ENCODE measurements around the gene CNKSR3.

DNA sequence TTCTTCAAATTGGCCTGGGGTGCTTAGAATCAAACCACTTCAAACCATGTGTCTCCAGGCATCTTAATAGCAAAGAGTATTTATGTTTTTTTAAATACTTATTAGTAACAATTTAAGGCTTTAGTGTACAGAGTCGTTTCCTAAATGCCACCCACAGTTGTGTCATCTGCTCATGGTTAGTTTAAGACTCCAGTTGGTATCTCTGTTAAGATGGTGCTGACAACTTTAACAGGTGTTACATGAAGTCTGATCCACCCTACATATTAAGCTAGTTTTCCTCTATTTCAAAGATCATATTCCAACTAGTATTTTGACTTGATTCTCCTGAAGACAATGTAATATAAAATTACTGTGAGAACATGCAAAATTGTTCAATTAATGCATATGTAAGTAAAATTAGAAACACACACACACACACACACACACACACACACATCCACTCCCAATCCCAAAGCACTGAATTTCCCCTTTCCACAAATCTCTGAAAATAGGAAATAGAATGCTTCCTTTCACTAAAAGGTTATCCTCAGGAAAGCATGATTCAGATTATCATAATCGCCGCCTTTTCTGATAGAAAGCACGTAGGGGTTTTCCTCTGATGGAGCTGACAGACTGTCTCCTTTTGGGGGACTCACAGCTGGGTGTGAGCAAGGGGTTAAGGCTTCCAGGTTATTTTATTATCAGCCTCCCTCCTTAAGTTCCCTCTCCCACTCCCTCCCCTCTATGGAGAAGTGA, 10.5 kb downstream of the CNKSR3 start:
- TF ChIP-seq, protein P1, sequence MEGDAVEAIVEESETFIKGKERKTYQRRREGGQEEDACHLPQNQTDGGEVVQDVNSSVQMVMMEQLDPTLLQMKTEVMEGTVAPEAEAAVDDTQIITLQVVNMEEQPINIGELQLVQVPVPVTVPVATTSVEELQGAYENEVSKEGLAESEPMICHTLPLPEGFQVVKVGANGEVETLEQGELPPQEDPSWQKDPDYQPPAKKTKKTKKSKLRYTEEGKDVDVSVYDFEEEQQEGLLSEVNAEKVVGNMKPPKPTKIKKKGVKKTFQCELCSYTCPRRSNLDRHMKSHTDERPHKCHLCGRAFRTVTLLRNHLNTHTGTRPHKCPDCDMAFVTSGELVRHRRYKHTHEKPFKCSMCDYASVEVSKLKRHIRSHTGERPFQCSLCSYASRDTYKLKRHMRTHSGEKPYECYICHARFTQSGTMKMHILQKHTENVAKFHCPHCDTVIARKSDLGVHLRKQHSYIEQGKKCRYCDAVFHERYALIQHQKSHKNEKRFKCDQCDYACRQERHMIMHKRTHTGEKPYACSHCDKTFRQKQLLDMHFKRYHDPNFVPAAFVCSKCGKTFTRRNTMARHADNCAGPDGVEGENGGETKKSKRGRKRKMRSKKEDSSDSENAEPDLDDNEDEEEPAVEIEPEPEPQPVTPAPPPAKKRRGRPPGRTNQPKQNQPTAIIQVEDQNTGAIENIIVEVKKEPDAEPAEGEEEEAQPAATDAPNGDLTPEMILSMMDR (conservative IDR thresholded peaks at IDR 0.05; ENCODE audit: low read depth in 2 of 2): no peak
- TF ChIP-seq EZH2phosphoT487 (IDR thresholded peaks at IDR 0.05; ENCODE audit: unreplicated experiment) (no peak), JUNB (IDR thresholded peaks at IDR 0.05; ENCODE audit: unreplicated experiment) (no peak), POLR2AphosphoS5 (IDR thresholded peaks at IDR 0.05; ENCODE audit: low read depth) (no peak), ZNF114 (CRISPR knock-in tag; IDR thresholded peaks at IDR 0.05) (no peak), CREB1 (CRISPR knock-in tag; IDR thresholded peaks at IDR 0.05; ENCODE audit: low read depth) (no peak), REST (IDR thresholded peaks at IDR 0.05; ENCODE audit: unreplicated experiment) (no peak)

All from GM23338 (cell line).